NCI-H1105 treated with DMSO at 0.1 percent for 48 hours (cell line): Measurements from ENCODE around the gene MAMLD1.

Experiments used
- DNase-seq: peaks from one replicate; lab custom pipeline; 2025; lab: John Stamatoyannopoulos, UW

The MAMLD1 gene

GRCh38 chrX:150460781-150461180 is 97.7 kb downstream of the MAMLD1 start:
- DNase-seq = no peak

GRCh38 chrX:150463566-150463965 is 100.4 kb downstream of the MAMLD1 start:
- no peak for DNase-seq

GRCh38 chrX:150464001-150464400 is 100.9 kb downstream of the MAMLD1 start:
- no peak for DNase-seq

GRCh38 chrX:150465326-150465725 is 102.2 kb downstream of the MAMLD1 start:
- DNase-seq = no peak

- DNase-seq = no peak
Measured at GRCh38 chrX:150465881-150466775, 103.0 kb downstream of the MAMLD1 start.

GRCh38 chrX:150472306-150472705 is 109.2 kb downstream of the MAMLD1 start:
- no peak for DNase-seq

- no peak for DNase-seq
Measured at GRCh38 chrX:150473371-150473770, 110.3 kb downstream of the MAMLD1 start.

GRCh38 chrX:150475461-150475860 is 112.3 kb downstream of the MAMLD1 start:
- no peak for DNase-seq

- DNase-seq = no peak
Measured at GRCh38 chrX:150476164-150476699, 113.1 kb downstream of the MAMLD1 start.

- no peak for DNase-seq
Measured at GRCh38 chrX:150477371-150477770, 114.3 kb downstream of the MAMLD1 start.

GRCh38 chrX:150478496-150479492 is 115.7 kb downstream of the MAMLD1 start:
- DNase-seq = no peak

GRCh38 chrX:150482537-150483206 is 119.6 kb downstream of the MAMLD1 start:
- DNase-seq = no peak

GRCh38 chrX:150483356-150483985 is 120.4 kb downstream of the MAMLD1 start:
- DNase-seq = no peak

GRCh38 chrX:150486011-150486410 is 122.9 kb downstream of the MAMLD1 start:
- DNase-seq = peak; percentile 50

GRCh38 chrX:150487369-150488094 is 124.4 kb downstream of the MAMLD1 start:
- no peak for DNase-seq

- no peak for DNase-seq
Measured at GRCh38 chrX:150489359-150490015, 126.4 kb downstream of the MAMLD1 start.

GRCh38 chrX:150495496-150495895 is 132.4 kb downstream of the MAMLD1 start:
- DNase-seq = no peak

- no peak for DNase-seq
Measured at GRCh38 chrX:150499240-150499639, 136.1 kb downstream of the MAMLD1 start.

GRCh38 chrX:150502091-150502490 is 139.0 kb downstream of the MAMLD1 start:
- no peak for DNase-seq
